Fibroblast of lung (primary cell): Measurements from ENCODE around the gene PTPRS. TPM values are rescaled to one million over a fixed set of nuclear protein-coding genes. Genes with fewer than 3 reads are reported as not detected.

Source experiments
- DNase-seq, 2 donors: peaks; one replicate each; pipeline versions ENCODE4 v3.0.0 to v3.0.0-alpha.2; 2010; ENCODE audit warnings: low read depth in 2 of 2
- H2AFZ ChIP-seq: 2 replicates; pipeline ENCODE4 v1.5.1; 2012; ENCODE audit warnings: low read length, control low read depth, inconsistent platforms
- H3K27ac ChIP-seq: 2 replicates; pipeline ENCODE4 v1.5.1; 2011; ENCODE audit warnings: low read length, control low read depth; ENCODE audit not compliant: insufficient read depth
- H3K27me3 ChIP-seq: 2 replicates; pipeline ENCODE4 v1.5.1; 2011; ENCODE audit warnings: mild to moderate bottlenecking, low read length; ENCODE audit not compliant: control insufficient read depth, insufficient read depth
- H3K36me3 ChIP-seq: 2 replicates; pipeline ENCODE4 v1.5.1; 2011; ENCODE audit warnings: low read length; ENCODE audit not compliant: control insufficient read depth, insufficient read depth
- H3K4me1 ChIP-seq: 2 replicates; pipeline ENCODE4 v1.5.1; 2011; ENCODE audit warnings: low read length; ENCODE audit not compliant: control insufficient read depth, insufficient read depth; ENCODE audit errors: extremely low read depth
- H3K4me2 ChIP-seq: 2 replicates; pipeline ENCODE4 v1.5.1; 2011; ENCODE audit warnings: low read length, control low read depth; ENCODE audit not compliant: insufficient read depth; ENCODE audit errors: extremely low read depth
- H3K4me3 ChIP-seq, 4 experiments: fragments of 200-600 bp in 1 of 4; sonication (generic) in 1 of 4; replicated peaks in 1 of 4; 2 replicates each; pipeline ENCODE4 v1.5.1; 2011 to 2016; ENCODE audit warnings: low read length in 4 of 4, low read depth in 3 of 4, mild to moderate bottlenecking in 3 of 4, control low read depth in 2 of 4, inconsistent platforms in 1 of 4, mixed read lengths in 1 of 4; ENCODE audit not compliant: insufficient read depth in 1 of 4; ENCODE audit errors: control extremely low read depth in 1 of 4
- H3K79me2 ChIP-seq: 2 replicates; pipeline ENCODE4 v1.5.1; 2012; ENCODE audit warnings: mild to moderate bottlenecking, low read length, inconsistent platforms; ENCODE audit not compliant: control insufficient read depth, insufficient read depth
- H3K9ac ChIP-seq: 2 replicates; pipeline ENCODE4 v1.5.1; 2011; ENCODE audit warnings: mild to moderate bottlenecking, low read length, control low read depth; ENCODE audit not compliant: insufficient read depth
- H3K9me3 ChIP-seq: 2 replicates; pipeline ENCODE4 v1.5.1; 2012; ENCODE audit warnings: low read depth, low read length; ENCODE audit not compliant: control insufficient read depth, insufficient read depth
- H4K20me1 ChIP-seq: 2 replicates; pipeline ENCODE4 v1.5.1; 2011; ENCODE audit warnings: low read length; ENCODE audit not compliant: control insufficient read depth, insufficient read depth; ENCODE audit errors: extremely low read depth
- CTCF ChIP-seq, 2 donors: IDR thresholded peaks in 1 of 2; conservative IDR thresholded peaks in 1 of 2; 1 replicate in 1 of 2; 2 replicates in 1 of 2; pipeline ENCODE4 v1.5.1; 2011 to 2012; ENCODE audit warnings: low read length in 2 of 2, control low read depth in 1 of 2, inconsistent platforms in 1 of 2, low read depth in 1 of 2, mild to moderate bottlenecking in 1 of 2
- EZH2 ChIP-seq: IDR thresholded peaks from 2 replicates; pipeline ENCODE4 v1.5.1; 2012; ENCODE audit warnings: low read length, control low read depth, mild to moderate bottlenecking; ENCODE audit errors: missing control alignments
- polyA plus RNA-seq, 2 donors: library from polyadenylated mRNA; depleted of rRNA in 1 of 2; stranded (reverse) in 1 of 2; unstranded in 1 of 2; fragments of >200 nt; gene quantifications; 2 replicates each; pipeline ENCODE4 v1.2.1, GENCODE V29; 2011 to 2012; ENCODE audit warnings: missing spikeins in 1 of 2
- total RNA-seq: library from RNA; depleted of rRNA; stranded (reverse); fragments of >200 nt; gene quantifications from 2 replicates; pipeline ENCODE4 v1.2.1, GENCODE V29; 2014

The PTPRS gene
- total and polyA plus RNA-seq, 2 donors (not counting 1 experiment from before 2014, with no cell fraction given): 27.9 to 136 TPM

- Histone ChIP-seq H3K4me1 (no peaks in the 10 kb centered on the region), H3K4me2 (no peak overlapping the region), H3K27me3 (peaks cover 20% of the 10 kb centered on the region), H3K27ac (no peak overlapping the region), H3K79me2 (no peaks in the 10 kb centered on the region), H2AFZ (no peak overlapping the region), H3K9ac (no peak overlapping the region), H3K9me3 (no peaks in the 10 kb centered on the region), H3K4me3 (no peak overlapping the region), H4K20me1 (no peaks in the 10 kb centered on the region), H3K36me3 (no peaks in the 10 kb centered on the region)
- TF ChIP-seq EZH2: no peak
- TF ChIP-seq CTCF (conservative IDR thresholded peaks at IDR 0.05 in 1 of 2, IDR thresholded peaks at IDR 0.05 in 1 of 2; ENCODE audit: low read depth in 1 of 2, low read length in 2 of 2): no peak
- DNase-seq: no peak
Measured at GRCh38 chr19:5338656-5339197, 1.9 kb downstream of the PTPRS start.

DNA sequence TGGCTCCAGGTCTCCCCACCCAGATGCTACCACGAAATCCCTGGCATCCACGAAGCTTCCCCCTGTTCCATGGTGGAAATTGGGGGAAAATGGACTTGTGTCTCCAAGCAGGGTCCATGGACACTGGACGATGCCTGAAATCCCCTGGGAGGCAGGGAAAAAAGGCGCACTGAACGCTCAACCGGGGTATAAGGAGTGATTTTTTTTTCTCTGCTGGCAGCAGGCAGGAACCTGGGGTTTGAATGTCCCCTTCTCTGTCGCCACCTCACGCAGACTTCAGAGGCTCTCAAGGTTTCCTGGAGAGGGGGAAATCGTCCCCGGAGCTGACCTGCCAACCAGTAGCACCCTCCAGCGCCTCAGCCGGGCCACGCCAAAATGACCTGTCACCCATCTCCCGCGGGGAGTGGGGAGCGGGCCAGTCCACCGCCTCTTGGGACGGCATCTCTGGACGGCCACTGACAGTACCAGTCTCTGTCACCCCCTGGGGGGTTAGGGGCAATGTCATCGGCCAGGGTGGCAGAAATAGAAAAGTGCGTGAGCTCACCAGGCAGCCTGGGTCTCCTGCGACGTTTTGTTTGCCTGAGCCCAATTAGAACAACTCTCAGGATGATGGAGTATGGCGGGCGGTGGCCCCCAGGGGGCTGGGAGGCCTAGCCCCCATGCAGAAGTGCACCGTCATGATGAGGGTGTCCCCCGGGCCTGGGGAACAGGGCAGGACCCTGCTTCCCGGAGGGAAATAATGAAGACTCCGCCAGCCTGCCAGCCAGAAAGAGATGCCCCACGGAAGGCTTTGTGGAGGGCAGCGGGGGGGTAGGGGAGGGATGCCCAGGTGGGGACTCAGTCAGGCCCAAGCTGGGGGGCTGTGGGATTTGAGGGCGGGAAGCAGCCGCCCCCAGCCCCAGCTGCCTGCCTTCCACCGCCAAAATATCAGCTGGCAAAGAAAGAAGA is 2.6 kb downstream of the PTPRS start:
- H3K4me3 ChIP-seq: no peak overlapping the region
- DNase-seq: no peak

More for the DNA sequence above, 2.6 kb downstream of the PTPRS start:
- TF ChIP-seq CTCF (conservative IDR thresholded peaks at IDR 0.05 in 1 of 2, IDR thresholded peaks at IDR 0.05 in 1 of 2; ENCODE audit: low read depth in 1 of 2, low read length in 2 of 2) (no peak), EZH2 (no peak)
- H3K79me2 ChIP-seq: no peaks in the 10 kb centered on the region
- H3K9me3 ChIP-seq: no peaks in the 10 kb centered on the region
- no peaks in the 10 kb centered on the region for H4K20me1 ChIP-seq
- H3K27me3 ChIP-seq: peaks cover 20% of the 10 kb centered on the region
- no peaks in the 10 kb centered on the region for H3K36me3 ChIP-seq
- H3K27ac ChIP-seq: no peak overlapping the region
- H3K4me1 ChIP-seq: no peaks in the 10 kb centered on the region
- H2AFZ ChIP-seq: no peak overlapping the region
- no peak overlapping the region for H3K9ac ChIP-seq
- no peak overlapping the region for H3K4me2 ChIP-seq
